ENCODE results near the gene LCP1.

DNA sequence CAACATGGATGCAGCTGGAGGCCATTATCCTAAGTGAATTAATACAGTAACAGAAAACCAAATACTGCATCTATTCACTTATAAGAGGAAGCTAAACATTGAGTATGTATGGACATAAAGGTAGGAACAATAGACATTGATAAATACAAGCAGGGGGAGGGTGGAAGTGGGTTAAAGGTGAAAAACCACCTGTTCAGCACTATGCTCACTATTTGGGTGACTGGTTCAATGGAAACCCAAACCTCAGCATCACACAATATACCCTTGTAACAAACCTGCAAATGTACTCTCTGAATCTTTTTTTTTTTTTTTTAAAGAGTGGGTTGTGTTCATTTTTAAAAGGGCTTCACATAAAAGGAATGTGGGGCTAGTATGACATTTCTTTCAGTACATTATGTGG is 50.3 kb downstream of the LCP1 start:
- TF ChIP-seq POLR2A (IDR thresholded peaks at IDR 0.05), result no peak
- TF ChIP-seq, protein P1, sequence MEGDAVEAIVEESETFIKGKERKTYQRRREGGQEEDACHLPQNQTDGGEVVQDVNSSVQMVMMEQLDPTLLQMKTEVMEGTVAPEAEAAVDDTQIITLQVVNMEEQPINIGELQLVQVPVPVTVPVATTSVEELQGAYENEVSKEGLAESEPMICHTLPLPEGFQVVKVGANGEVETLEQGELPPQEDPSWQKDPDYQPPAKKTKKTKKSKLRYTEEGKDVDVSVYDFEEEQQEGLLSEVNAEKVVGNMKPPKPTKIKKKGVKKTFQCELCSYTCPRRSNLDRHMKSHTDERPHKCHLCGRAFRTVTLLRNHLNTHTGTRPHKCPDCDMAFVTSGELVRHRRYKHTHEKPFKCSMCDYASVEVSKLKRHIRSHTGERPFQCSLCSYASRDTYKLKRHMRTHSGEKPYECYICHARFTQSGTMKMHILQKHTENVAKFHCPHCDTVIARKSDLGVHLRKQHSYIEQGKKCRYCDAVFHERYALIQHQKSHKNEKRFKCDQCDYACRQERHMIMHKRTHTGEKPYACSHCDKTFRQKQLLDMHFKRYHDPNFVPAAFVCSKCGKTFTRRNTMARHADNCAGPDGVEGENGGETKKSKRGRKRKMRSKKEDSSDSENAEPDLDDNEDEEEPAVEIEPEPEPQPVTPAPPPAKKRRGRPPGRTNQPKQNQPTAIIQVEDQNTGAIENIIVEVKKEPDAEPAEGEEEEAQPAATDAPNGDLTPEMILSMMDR (IDR thresholded peaks at IDR 0.05), result no peak
